NCI-H69 (cell line): ENCODE measurements around the gene APMAP.

Source experiments
- DNase-seq: peaks from one replicate; lab custom pipeline; 2025; lab: John Stamatoyannopoulos, UW

APMAP gene, protein sequence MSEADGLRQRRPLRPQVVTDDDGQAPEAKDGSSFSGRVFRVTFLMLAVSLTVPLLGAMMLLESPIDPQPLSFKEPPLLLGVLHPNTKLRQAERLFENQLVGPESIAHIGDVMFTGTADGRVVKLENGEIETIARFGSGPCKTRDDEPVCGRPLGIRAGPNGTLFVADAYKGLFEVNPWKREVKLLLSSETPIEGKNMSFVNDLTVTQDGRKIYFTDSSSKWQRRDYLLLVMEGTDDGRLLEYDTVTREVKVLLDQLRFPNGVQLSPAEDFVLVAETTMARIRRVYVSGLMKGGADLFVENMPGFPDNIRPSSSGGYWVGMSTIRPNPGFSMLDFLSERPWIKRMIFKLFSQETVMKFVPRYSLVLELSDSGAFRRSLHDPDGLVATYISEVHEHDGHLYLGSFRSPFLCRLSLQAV

DNA sequence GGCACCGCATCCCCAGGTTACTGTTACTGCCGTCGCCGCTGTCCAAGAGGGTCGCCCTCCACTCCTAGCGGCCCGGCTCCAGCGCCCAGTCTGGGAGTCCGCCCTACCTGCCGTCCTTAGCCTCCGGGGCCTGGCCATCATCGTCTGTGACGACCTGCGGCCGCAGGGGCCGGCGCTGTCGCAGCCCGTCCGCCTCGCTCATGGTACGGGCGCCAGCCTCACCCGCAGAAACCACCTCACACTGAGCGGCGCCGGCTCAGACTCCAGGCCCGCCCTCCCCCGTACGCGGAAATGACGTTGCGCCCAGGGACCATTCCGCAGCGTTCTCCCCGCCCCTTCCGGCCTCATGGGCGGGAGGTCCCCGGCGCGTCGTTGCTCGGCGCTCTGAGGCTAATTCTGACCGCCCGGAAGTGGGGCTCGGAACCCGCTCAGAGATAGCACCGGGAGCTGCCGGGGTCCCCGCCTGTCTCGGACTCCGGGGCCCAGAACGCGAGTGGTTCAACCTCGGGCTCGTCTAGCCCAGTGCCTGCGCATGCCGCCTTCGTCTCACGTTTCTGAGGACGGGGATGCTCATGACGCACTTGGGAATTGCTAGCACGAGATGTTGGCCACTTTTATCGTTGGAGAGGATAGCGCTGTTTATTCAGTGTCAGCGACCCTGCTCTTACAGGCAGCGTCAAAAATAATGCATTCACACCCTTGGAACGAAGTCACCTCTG lies at the start of gene APMAP:
TSS of gene APMAP (minus strand) at position 265 of the 719 bp plus-strand sequence. CDS start at position 202, 63 bp downstream.
- DNase-seq = peak; percentile 98

DNA sequence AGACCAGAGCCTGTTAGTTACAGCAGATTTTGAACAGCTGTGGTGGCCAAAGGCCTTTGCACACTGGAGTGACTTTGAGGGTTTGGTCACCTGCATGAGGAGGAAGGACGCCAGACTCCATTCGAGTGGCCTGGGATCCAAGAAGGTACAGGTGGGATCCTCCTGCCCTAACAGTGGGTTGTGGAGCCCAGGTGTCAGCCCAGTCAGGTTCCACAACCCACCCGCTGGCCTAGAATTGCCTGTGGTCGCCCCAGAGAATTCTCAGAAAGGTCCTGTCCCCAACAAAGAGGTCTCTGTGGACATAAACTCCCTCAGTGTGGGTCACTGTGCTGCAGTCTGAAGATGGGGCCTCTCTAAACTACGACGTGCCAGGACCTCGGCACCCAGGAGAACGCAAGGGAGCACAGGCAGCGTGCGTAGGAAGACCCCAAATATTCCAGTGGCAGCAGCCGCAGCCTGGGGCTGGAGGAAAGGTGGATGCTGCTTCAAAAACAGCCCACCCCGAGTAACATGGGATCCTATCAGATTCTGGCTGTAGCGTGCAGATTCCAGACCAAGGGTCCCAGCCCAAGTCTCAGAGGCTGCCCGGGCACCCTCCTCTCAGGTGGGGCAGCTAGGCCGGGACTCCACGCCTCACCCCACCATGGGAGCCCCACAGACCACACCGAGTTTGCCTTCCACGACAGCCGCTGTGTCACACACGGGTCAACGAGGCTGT lies 49.4 kb upstream of the APMAP start:
- DNase-seq = no peak

DNA sequence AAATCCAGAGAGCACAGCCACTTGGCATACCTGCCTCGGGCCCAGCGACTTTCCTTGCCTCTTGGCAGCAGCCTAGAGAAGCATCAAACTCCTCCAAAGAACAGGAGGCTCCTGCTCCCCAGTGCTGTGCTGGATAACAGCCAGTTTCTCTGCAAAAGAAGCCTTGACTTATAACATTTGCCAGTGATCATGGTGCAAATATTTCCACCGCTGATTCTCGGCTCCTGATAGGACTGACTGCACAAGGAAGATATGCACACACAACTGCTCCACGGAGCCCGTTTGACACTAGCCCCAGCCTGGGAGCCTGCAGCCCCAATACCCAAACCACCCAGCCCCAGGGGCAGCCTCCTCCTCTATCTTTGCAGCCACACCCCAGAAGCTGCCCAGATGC lies 47.9 kb upstream of the APMAP start:
- no peak for DNase-seq

DNA sequence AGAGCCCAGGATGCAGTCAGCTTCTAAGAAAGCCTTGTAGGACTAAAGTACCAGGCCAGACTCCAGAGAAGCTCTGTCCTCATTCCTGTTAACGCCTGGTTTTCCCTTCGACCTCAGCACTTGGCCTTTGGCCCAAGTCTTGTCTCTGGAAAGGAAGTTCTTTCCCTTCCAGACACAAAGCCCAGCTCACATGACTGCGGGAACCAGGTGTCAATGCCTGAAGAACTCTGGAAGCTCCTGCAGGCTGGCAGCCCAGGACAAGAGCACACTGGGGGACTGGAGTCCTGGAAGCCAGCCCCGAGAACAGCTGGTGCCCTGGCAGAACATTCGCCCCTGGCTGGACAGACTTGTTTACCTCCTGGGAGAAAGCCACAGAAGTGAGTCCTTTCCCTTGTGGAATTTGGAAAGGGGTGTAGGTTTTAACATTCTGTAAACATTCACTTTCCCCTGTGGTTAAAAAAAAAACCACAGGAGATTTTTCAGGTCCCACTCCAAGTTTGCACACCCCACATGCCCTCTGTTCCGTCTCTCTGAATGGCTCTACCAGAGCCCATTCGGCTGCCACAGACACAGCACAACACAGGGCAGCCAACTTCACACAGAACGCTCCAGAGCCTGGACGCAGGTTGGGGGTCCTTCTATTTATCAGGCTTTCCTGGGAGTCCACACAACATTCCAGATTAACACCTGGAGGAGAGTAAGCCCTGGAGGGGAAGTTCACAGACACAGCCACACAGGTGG lies 47.3 kb upstream of the APMAP start:
- peak; percentile 33 for DNase-seq

DNA sequence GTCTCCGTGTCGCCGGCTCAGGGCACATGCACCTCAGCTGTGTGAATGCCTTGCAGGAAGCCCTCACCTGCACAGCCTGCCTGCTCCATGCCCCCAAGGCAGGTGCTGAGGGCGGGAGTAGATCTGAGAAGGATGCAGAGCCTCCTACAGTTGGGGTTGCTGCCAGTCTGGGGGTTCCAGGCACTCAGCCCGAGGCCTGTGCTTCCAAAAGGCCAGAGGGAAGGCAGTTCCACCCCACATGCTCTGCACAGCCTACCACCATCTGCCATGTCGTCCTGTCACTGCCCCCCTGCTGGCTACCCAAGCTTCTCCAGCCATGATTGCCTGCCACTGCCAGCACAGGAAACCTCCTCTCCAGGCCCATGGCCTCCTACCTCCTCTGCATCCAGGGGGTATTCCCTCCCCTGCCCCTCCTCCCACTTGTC lies 46.1 kb upstream of the APMAP start:
- DNase-seq = peak; percentile 52

DNA sequence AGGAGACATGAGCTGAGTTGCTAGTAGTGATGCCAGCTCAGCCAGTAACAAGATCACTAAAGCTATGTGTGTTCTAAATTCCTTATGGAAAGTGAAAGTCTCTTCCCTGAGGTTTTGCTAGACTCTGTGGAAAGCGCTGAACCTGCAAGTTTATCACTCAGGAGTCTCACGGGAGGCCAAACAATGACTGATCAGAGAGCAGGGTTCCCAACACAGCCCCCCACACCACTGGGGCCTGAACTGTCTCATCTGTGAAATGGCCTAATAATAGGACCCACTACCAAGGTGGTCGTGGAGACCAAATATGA lies 45.5 kb upstream of the APMAP start:
- no peak for DNase-seq

DNA sequence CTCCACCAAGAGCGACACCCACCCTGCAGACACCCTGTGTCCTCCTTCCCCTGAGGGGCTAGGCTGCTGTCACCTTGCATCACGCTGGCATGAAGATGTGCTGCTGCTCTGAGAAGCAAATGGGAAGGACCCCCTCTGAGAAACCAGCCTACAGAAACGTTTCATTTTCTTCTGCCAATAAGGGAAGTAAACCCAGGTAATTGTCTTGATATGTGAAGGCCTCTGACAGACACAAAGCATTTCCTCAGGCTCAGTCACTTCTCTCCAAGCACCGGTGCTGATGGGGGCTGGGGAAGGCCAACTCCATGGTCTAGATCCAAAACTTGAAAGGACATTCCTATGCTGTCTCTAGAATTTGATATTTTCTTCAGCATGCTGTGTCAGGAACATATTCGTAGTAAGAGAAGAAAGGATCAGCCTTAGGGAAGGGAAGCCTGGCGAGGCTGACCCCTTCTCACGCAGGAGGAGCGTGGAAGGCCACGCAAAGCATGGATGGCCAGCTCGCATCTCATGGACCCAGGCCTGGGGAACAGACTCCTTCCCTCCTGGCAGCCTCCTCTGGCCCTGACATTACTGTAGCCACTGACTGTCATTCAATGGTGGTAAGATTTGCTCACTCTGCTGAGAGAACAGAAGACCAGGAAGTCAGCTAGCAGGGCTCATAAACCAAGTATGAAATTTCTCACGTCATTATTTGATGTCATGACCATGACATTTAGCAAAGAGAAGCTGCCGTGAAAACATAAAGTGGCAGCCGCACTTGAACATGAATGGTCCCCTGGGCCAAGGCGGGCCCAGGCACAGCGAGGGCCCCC lies 44.9 kb upstream of the APMAP start:
- peak; percentile 66 for DNase-seq

DNA sequence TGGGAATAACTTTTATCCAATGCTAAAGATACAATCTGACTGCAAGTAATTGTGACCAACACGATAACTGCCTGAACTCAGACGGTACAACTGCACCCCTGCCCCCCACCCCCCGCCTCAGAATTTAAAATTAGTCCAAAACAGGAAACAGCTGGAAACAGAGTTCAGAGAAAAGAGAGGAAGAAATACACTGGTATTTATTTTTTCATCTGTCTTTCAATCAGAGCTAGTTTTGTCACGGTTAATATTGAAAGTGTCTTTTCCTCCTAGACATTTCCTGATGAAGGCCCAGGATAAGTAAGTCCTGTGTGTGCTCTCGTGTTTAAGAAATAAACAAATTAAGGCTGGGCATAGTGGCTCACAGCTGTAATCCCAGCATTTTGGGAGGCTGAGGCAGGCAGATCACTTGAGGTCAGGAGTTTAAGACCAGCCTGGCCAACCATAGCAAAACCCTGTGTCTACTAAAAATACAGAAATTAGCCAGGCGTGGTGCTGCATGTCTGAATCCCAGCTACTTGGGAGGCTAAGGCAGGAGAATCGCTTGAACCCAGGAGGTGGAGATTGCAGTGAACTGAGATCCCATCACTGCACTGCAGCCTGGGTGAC lies 43.9 kb upstream of the APMAP start:
- no peak for DNase-seq

DNA sequence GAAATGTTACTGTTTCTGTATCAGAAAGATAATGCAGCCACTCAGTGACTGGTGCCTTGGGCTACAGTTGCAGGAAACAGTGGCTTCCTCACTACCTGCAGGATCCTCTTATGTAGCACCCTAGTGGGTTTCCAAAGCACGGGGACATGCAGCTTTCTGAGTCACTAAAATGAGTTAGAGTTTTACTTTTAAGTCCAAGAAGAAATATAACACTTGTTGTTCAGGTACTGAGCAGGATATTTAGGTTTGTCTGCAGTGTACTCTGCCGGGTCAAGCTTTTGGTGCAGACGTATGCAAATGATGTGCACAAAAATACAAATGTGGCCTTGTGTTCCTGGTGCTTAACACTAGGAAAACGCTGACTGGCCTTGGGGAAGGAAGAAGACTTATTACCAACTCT lies 43.4 kb upstream of the APMAP start:
- DNase-seq = no peak

DNA sequence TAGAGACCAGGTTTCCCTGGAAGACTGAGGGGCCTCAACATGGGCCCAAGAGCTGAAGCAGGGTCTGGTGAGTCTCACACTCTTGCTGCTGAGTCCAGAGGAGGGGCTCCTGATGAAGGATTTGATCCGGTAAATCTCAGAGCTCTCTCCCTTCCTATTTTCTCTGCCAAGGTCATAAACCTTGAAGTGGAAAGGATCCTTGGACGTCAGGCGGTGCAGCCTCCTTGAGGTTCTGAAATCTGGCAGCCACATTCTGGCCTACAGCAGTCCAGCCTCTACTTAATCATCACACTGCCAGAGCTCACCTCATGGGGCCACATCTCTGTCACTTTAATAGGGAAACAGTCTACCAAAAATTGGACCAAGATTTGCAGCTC lies 41.4 kb upstream of the APMAP start:
- DNase-seq = no peak

DNA sequence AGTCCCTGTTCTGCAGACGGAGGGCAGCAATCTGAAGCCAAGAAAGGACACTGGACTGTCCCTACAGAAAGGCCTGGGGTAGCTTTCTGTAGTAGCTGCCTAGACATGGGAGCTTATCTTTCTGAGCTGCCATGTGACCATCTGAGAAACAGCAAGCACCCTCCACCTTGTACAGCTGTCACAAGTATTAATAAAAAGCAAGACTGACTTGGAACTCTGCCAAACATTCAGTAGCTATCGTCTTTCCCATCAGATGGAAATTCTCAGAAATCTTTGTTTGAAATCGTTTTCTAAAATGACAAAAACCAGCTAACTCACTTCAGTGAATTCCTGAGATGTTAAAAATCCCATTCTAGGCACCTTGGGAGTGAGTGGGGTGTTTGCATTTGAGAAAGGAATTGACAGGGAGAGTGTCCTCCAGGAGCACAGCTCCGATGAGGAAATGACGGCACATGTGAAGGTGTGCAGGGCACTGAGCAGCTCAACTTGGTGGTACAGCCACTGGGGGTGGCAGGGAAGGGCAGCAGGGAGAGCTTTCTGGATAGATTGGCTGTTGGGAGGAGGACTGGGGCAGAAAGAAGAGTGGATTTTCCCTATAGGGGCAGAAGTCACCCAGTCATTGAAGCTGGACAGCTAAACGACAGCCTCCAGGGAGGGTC lies 40.8 kb upstream of the APMAP start:
- peak; percentile 55 for DNase-seq

DNA sequence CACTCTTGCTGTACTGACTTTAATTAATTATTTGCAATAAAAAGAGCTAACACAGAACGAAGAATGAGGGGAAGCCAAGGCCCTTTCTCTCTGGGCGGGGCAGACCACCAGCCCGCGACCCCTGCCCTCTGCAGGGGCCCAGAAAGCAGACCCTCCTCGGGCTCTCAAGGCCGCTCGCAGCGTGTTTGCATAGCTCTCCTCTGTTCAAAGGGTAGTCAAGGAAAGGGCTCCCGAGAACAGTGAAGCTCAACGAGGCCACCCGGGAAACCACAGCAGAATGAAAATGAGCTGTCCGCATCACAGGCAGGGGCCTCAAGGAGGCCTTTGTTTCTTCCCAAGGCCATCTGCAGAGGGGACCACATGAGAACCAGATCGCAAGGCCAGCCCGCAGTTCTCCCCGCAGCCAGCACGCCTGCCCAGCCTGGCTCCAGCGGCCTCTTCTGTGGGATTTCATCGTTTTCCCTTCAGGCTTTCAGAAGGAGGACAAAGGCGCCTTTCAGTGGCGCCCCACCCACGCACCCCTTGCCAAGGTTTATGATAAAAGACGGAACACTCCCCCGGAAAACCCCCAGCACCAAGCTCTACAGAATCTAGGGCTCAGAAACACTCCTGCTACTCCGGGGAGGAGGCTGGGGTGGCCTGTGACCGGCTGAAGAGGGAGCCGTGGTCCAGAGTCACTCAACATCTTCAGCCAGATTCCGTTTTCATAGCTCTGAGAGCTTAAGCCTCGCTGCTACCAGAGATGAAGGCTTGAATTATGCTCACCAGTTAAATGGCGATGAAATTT lies 40.1 kb upstream of the APMAP start:
- peak; percentile 23 for DNase-seq

DNA sequence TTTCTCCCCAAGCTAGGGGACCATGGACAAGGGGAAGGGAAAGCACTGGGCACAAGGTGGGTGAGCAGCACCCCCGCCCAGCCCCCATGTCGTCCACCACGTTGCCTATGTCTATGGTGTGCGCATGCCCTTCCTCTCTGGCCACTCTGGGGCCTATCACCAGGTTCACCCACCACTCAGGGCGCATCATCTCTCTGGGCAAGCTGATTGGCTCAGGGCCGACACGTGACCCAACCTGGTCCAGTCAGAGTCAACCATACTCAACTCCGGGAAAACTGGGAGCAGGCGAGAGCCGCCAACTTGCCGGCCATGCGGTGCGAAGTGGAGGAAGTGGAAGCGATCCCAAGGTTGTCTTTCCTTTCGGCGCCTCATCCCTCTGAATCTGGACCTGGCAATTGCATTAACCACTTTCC lies 39.5 kb upstream of the APMAP start:
- DNase-seq = no peak

DNA sequence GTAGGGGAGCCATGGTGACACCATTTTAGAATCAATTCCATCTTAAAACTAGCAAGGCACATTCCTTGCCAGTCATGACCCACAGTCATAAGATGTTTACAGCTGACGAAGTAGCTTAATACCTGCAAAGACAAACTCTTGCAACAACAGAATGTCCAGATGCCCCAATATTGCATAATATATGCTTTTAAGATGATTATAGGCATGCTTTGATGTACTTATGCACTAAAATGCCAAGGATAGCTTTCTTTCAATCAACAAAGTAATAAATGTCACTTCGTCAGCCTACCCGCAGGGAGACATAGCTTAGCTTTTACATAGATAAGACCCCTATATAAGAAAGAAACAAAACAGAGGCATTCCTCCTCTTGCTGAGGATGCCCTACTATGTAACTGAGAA lies 38.7 kb upstream of the APMAP start:
- no peak for DNase-seq

DNA sequence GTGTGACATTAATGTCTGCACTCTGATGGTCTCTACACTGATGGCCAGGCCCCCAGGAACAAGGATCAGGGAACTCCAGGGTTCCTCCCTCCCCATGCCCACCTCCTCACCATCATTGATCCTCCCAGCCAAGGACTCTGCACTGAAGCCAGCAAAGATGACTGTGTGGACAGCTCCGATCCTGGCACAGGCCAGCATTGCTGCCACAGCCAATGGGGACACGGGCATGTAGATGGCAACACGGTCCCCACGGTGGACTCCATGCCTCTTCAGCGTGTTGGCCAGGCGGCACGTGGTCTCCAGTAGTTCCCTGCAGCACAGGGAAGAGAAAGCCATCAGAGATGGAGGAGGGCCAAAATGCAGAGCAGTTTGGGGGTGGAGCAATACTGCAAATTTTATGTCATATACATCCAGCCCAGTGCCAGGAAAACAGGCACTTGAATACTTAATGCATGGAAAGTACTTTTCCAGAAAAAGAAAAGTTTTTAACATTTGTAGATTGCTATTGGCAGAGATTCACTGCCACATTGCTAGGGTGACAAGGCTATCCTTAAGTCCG lies 38.2 kb upstream of the APMAP start:
- no peak for DNase-seq

DNA sequence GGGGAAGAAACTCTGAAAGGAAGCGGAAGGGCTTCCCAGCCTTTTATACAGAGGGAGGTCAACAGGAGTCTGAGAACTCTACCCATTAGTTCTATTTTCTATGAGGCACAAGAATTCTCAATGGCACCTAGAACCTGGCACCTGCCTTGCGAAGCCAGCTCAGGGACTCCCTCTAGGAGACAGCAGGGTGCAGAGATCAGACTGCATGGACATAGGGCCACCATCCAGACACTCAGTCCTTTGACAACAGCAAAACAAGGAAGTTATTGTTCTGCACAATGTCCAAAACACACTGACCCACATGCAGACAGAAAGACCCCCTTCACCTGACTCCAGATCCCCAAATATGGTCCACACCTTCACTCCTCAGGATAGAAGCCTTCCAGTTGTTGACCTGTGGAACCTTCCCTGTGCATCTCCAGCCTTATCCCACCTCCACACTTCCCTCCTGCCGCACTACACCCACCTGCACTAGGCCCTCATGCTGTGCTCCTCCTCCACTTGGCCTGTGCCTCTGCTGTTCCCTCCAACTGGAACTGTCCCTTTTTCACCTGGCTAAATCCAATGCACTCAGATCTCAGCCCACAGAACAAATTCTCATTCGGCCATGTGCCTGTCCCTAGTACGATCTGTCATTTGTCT lies 37.6 kb upstream of the APMAP start:
- no peak for DNase-seq

DNA sequence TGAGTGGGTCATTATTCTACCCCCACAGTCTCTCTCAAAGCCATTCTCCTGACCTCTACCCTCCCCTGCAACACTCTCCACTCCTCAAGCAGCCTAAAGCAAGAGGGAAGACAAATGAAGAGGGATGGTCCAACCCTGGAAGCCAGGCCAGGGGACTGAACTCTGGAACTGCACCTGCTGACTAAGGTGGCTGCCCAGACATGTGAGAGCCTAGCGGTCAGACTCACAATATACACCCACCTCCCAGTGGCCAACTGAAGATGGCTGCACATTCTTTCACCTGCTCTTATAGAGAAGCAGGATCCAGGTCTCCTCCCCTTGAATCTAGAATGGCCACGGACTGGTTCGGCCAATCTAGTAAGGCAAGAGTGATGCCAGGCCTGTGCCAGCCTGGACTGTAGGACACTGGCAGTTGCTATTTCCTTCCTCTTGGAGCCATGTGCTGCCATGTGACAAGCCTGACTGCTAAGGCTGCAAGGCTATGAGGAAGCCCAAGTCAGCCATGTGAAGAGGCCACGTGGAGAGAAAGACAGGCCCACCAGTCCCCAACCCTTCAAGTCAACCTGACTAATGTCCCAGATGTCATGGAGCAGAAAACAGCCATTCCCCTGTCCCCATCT lies 33.5 kb upstream of the APMAP start:
- no peak for DNase-seq
